Endothelial cell of umbilical vein (primary cell): ENCODE measurements around the gene SHISA6. TPM values are rescaled to one million over a fixed set of nuclear protein-coding genes. Genes with fewer than 3 reads are reported as not detected.

Experiments
- BruUV-seq: library from RNA; stranded (reverse); fragments of 400-500 nt; replicated peaks from 2 replicates; lab custom pipeline; 2021; lab: Mats Ljungman, UMichigan
- CTCF ChIA-PET: fragments of 300-600, 350-600 bp; sonication (Branson Sonifier 250); formaldehyde crosslinking; loops from one replicate; lab custom pipeline; 2021; ENCODE audit warnings: antibody characterized with exemption, inconsistent platforms; lab: Charles Lee
- POLR2A ChIA-PET: fragments of 300-600, 350-600 bp; sonication (Branson Sonifier 250); formaldehyde crosslinking; loops from one replicate; lab custom pipeline; 2021; ENCODE audit warnings: antibody characterized with exemption, inconsistent platforms; lab: Charles Lee
- DNase-seq: peaks from one replicate; pipeline ENCODE4 v3.0.0-alpha.2; 2011; ENCODE audit warnings: low read depth, low spot score
- FAIRE-seq: peaks from 2 replicates; lab custom pipeline; 2011; peaks lifted over from hg19 to GRCh38; lab: Jason Lieb, UNC
- H2AFZ ChIP-seq: 2 replicates; pipeline ENCODE4 v1.6.0; 2012; ENCODE audit warnings: low read depth, low read length, control low read depth, inconsistent platforms
- H3K27ac ChIP-seq: 2 replicates; pipeline ENCODE4 v1.5.1; 2011; ENCODE audit warnings: low read depth, mild to moderate bottlenecking, control low read depth, low read length, moderate library complexity; ENCODE audit not compliant: insufficient read depth
- H3K27me3 ChIP-seq, 2 experiments: 2 replicates each; pipeline versions ENCODE4 v1.6.0 to v1.6.1; 2011; ENCODE audit warnings: low read length in 2 of 2, mixed read lengths in 1 of 2; ENCODE audit not compliant: control insufficient read depth in 2 of 2, insufficient read depth in 2 of 2
- H3K36me3 ChIP-seq, 2 experiments: 2 replicates in 1 of 2; 3 replicates in 1 of 2; pipeline ENCODE4 v1.5.1; 2011; ENCODE audit warnings: low read length in 2 of 2, mild to moderate bottlenecking in 1 of 2, moderate library complexity in 1 of 2; ENCODE audit not compliant: control insufficient read depth in 2 of 2, insufficient read depth in 2 of 2; ENCODE audit errors: extremely low read depth in 1 of 2
- H3K4me1 ChIP-seq: 3 replicates; pipeline ENCODE4 v1.5.1; 2011; ENCODE audit warnings: mild to moderate bottlenecking, low read length; ENCODE audit not compliant: control insufficient read depth, insufficient read depth; ENCODE audit errors: extremely low read depth
- H3K4me2 ChIP-seq: 2 replicates; pipeline ENCODE4 v1.6.1; 2011; ENCODE audit warnings: low read length, control low read depth, mixed read lengths; ENCODE audit not compliant: insufficient read depth
- H3K4me3 ChIP-seq, 3 experiments: fragments of 200-600 bp in 1 of 3; sonication (generic), shearing (Covaris generic) in 1 of 3; replicated peaks in 1 of 3; 2 replicates each; pipeline ENCODE4 v1.5.1; 2011 to 2016; ENCODE audit warnings: control low read depth in 3 of 3, low read length in 3 of 3, mild to moderate bottlenecking in 2 of 3, inconsistent platforms in 1 of 3, low read depth in 1 of 3, moderate library complexity in 1 of 3; ENCODE audit not compliant: insufficient read depth in 1 of 3
- H3K79me2 ChIP-seq: 2 replicates; pipeline ENCODE4 v1.6.0; 2012; ENCODE audit warnings: low read length, inconsistent platforms; ENCODE audit not compliant: control insufficient read depth, insufficient read depth
- H3K9ac ChIP-seq: replicated peaks from 2 replicates; pipeline ENCODE3; 2011; ENCODE audit warnings: low read length, control low read depth; ENCODE audit not compliant: insufficient read depth; ENCODE audit errors: extremely low read depth
- H3K9me1 ChIP-seq: replicated peaks from 3 replicates; pipeline ENCODE4 v1.6.0; 2011; ENCODE audit warnings: mild to moderate bottlenecking, low read length; ENCODE audit not compliant: control insufficient read depth, insufficient read depth; ENCODE audit errors: extremely low read depth
- H3K9me3 ChIP-seq: replicated peaks from 2 replicates; pipeline ENCODE4 v1.5.1; 2012; ENCODE audit warnings: low read length, inconsistent platforms; ENCODE audit not compliant: control insufficient read depth, insufficient read depth
- H4K20me1 ChIP-seq: replicated peaks from 2 replicates; pipeline ENCODE3; 2011; ENCODE audit warnings: mild to moderate bottlenecking, low read length; ENCODE audit not compliant: control insufficient read depth, insufficient read depth; ENCODE audit errors: extremely low read depth
- CTCF ChIP-seq, 2 donors: IDR thresholded peaks; 1 replicate in 1 of 2; 2 replicates in 1 of 2; pipeline ENCODE4 v1.5.1; 2011; ENCODE audit warnings: low read length in 2 of 2, mild to moderate bottlenecking in 2 of 2, moderate library complexity in 2 of 2, control low read depth in 1 of 2, inconsistent platforms in 1 of 2, low read depth in 1 of 2; ENCODE audit not compliant: insufficient read depth in 1 of 2; ENCODE audit errors: extremely low read depth in 1 of 2
- EZH2 ChIP-seq: IDR thresholded peaks from 2 replicates; pipeline ENCODE4 v1.6.1; 2012; ENCODE audit warnings: borderline replicate concordance, low read depth, mild to moderate bottlenecking, moderate library complexity, low read length, inconsistent platforms; ENCODE audit not compliant: severe bottlenecking
- FOS ChIP-seq: IDR thresholded peaks from 2 replicates; pipeline ENCODE4 v1.6.1; 2011; ENCODE audit warnings: mild to moderate bottlenecking, low read length, moderate library complexity, borderline replicate concordance; ENCODE audit not compliant: insufficient read depth
- GATA2 ChIP-seq: IDR thresholded peaks from 2 replicates; pipeline ENCODE4 v1.7.0; 2011; ENCODE audit warnings: low read depth, mild to moderate bottlenecking, moderate library complexity, mixed read lengths, low read length; ENCODE audit not compliant: insufficient read length, insufficient read depth
- JUN ChIP-seq: IDR thresholded peaks from 2 replicates; pipeline ENCODE4 v1.6.1; 2011; ENCODE audit warnings: borderline replicate concordance, low read depth; ENCODE audit not compliant: insufficient read length, insufficient read depth
- MAX ChIP-seq: IDR thresholded peaks from 2 replicates; pipeline ENCODE4 v1.6.1; 2011; ENCODE audit not compliant: insufficient read depth, insufficient read length
- MYC ChIP-seq: IDR thresholded peaks from one replicate; pipeline ENCODE4 v1.6.1; 2011; ENCODE audit warnings: mild to moderate bottlenecking, low read depth, low read length
- POLR2A ChIP-seq: IDR thresholded peaks from 2 replicates; pipeline ENCODE4 v1.6.1; 2012; ENCODE audit warnings: low read depth, mild to moderate bottlenecking, control low read depth, low read length
- POLR2AphosphoS5 ChIP-seq: IDR thresholded peaks from 2 replicates; pipeline ENCODE4 v1.6.1; 2012; ENCODE audit warnings: low read depth, mild to moderate bottlenecking, control low read depth, low read length, moderate library complexity; ENCODE audit not compliant: insufficient read depth
- dilution Hi-C: fragments of 300-500 bp; cut with MboI; formaldehyde crosslinking; loops from one replicate; pipeline ENCODE4 v1.15.0; 2019; ENCODE audit warnings: low sequenced_read_pairs; ENCODE audit not compliant: extremely low pct_ligation_motif_present
- intact Hi-C: fragments of 100-400 bp; cut with micrococcal nuclease; formaldehyde crosslinking; loops from one replicate; pipeline ENCODE4 v1.10.0; 2022
- polyA plus RNA-seq, 4 experiments: library from polyadenylated mRNA; depleted of rRNA in 3 of 4; stranded (reverse) in 3 of 4; unstranded in 1 of 4; fragments of >200 nt; gene quantifications; 2 replicates each; pipeline versions ENCODE4 v1.2.1 to v1.2.3, GENCODE V29; 2011 to 2012; ENCODE audit warnings: missing spikeins in 1 of 4
- total RNA-seq: library from RNA; stranded (reverse); gene quantifications from 2 replicates; pipeline ENCODE4 v1.2.3, GENCODE V29; 2021

The SHISA6 gene
- total and polyA plus RNA-seq, 2 donors (not counting 3 experiments of a cell fraction or from before 2014, with no cell fraction given), result not detected

- H3K9me1 ChIP-seq, result no peaks in the 10 kb centered on the region
- H4K20me1 ChIP-seq, result no peaks in the 10 kb centered on the region
- POLR2A ChIA-PET, result no interaction called here
- H3K9ac ChIP-seq, result no peak overlapping the region
- H3K9me3 ChIP-seq, result no peaks in the 10 kb centered on the region
- H2AFZ ChIP-seq, result no peak overlapping the region
- FAIRE-seq (no peak), DNase-seq (no peak)
- H3K27ac ChIP-seq, result no peak overlapping the region
- dilution Hi-C loops, result no loop called here
- no peaks in the 10 kb centered on the region for H3K27me3 ChIP-seq
- no peak for TF ChIP-seq MAX
- no peak for TF ChIP-seq POLR2AphosphoS5
- no peak for TF ChIP-seq MYC
- TF ChIP-seq JUN, result no peak
- no peak for TF ChIP-seq POLR2A
- no peak for TF ChIP-seq EZH2
- no peak for TF ChIP-seq FOS
- TF ChIP-seq GATA2, result no peak
- no peak for TF ChIP-seq CTCF (IDR thresholded peaks at IDR 0.05; ENCODE audit: extremely low read depth in 1 of 2, insufficient read depth in 1 of 2, low read depth in 1 of 2, low read length in 2 of 2)
- no peak overlapping the region for H3K4me2 ChIP-seq
- no peaks in the 10 kb centered on the region for H3K4me1 ChIP-seq
- intact Hi-C loops, result no loop called here
- H3K79me2 ChIP-seq, result no peaks in the 10 kb centered on the region
- CTCF ChIA-PET, result no interaction called here
- H3K36me3 ChIP-seq, result no peaks in the 10 kb centered on the region
- BruUV-seq, result no TSS peak
- no peak overlapping the region for H3K4me3 ChIP-seq
These were observed 307.4 kb downstream of the SHISA6 start for GRCh38 chr17:11548398-11548797.
